IPS DF 6.9 (cell line): ENCODE measurements around the gene SNTB2.

Experiments used
- DNase-seq: peaks from one replicate; pipeline ENCODE4 v3.0.0-alpha.2; 2013; ENCODE audit warnings: low read depth, low spot score
- H3K27ac ChIP-seq: one replicate; pipeline ENCODE4 v1.5.1; 2013; ENCODE audit warnings: low read length, control low read depth
- H3K27me3 ChIP-seq: 2 replicates; pipeline ENCODE4 v1.6.1; 2013; ENCODE audit warnings: mild to moderate bottlenecking, low read length; ENCODE audit not compliant: control insufficient read depth, insufficient read depth
- H3K36me3 ChIP-seq: 2 replicates; pipeline ENCODE4 v1.6.1; 2013; ENCODE audit warnings: low read length; ENCODE audit not compliant: control insufficient read depth, insufficient read depth
- H3K4me1 ChIP-seq: 2 replicates; pipeline ENCODE4 v1.6.1; 2013; ENCODE audit warnings: low read length; ENCODE audit not compliant: control insufficient read depth, insufficient read depth
- H3K4me3 ChIP-seq: 2 replicates; pipeline ENCODE4 v1.5.1; 2013; ENCODE audit warnings: mild to moderate bottlenecking, low read length
- H3K9me3 ChIP-seq: 2 replicates; pipeline ENCODE4 v1.6.1; 2013; ENCODE audit warnings: low read length, inconsistent platforms; ENCODE audit not compliant: control insufficient read depth, insufficient read depth
- WGBS: extraction: QIAGEN DNeasy Blood & Tissue Kit; methylation state at CpG from one replicate; pipeline ENCODE4 v1.1.7; 2013; ENCODE audit warnings: mixed read lengths, missing lambda C conversion rate; ENCODE audit not compliant: insufficient read length, insufficient coverage; 5-methylcytosine and 5-hydroxymethylcytosine counted together

SNTB2 gene

DNA sequence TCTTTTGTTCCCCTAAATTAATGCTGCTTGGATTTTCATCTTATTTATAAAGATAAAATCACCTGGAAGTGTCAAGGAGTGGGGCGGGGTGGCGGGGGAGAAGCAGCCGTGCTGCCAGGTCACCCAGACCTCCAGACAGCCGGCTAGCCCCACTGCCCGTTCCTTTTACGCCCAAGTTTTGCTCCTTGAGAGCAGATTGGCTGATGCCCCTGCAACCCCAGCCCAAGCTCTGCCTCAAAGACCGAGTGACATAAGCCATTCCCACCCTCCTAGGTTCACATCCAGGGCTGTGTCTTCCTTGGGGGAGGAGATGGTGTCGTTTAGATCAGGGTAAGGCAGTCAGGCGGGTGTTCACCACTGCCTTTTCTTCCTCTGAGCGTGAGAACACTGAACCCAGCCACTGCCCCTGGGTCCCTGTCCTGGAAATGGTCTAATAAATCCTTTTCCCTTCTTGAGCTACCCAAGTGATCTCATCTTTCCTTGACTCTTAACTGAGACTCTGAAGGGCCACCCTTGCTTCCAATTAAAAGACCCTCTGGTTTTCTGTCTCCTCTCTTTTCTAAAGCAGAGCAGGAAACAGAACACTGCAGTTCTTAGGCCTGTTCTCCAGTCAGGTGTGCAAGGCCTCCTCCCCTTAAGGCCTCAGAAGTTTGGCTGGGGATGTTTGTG lies 137.8 kb downstream of the SNTB2 start:
- H3K9me3 ChIP-seq, result no peaks in the 10 kb centered on the region
- no peak overlapping the region for H3K27ac ChIP-seq
- WGBS, result no CpG with 5 or more reads among the region's 10 CpGs
- no peak for DNase-seq
- H3K36me3 ChIP-seq, result peaks cover 31% of the 10 kb centered on the region
- H3K4me1 ChIP-seq, result no peaks in the 10 kb centered on the region
- no peaks in the 10 kb centered on the region for H3K27me3 ChIP-seq
- H3K4me3 ChIP-seq, result no peak overlapping the region

DNA sequence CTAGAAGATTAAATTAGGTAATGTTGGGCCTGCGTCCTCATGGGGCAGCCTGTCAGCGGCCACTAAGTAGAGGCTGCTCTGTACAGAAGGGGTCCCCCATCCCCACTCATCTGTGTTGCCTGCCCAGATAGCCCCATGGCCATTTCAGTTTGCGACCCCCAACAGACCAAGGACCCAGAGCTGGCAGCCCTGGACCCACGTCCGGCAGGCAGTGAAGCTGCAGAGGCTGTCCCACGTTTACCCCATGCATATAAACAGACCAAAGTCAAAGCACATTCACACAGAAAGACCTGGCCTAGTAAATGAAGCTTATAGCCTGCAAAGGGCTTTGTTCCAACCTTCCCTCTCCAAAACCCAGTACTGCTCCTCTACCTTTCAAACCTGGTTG lies 138.8 kb downstream of the SNTB2 start:
- H3K4me3 ChIP-seq, result no peak overlapping the region
- H3K27me3 ChIP-seq, result no peaks in the 10 kb centered on the region
- no peaks in the 10 kb centered on the region for H3K9me3 ChIP-seq
- no peak overlapping the region for H3K27ac ChIP-seq
- no CpG with 5 or more reads among the region's 6 CpGs for WGBS
- no peaks in the 10 kb centered on the region for H3K4me1 ChIP-seq
- no peak for DNase-seq
- H3K36me3 ChIP-seq, result peaks cover 24% of the 10 kb centered on the region

- no peak for DNase-seq
- Histone ChIP-seq H3K27ac (no peak overlapping the region), H3K4me3 (no peak overlapping the region), H3K36me3 (peaks cover 18% of the 10 kb centered on the region), H3K9me3 (no peaks in the 10 kb centered on the region), H3K27me3 (no peaks in the 10 kb centered on the region), H3K4me1 (no peaks in the 10 kb centered on the region)
- no CpG with 5 or more reads among the region's 7 CpGs for WGBS
Measured at GRCh38 chr16:69326172-69326873, 139.4 kb downstream of the SNTB2 start.

DNA sequence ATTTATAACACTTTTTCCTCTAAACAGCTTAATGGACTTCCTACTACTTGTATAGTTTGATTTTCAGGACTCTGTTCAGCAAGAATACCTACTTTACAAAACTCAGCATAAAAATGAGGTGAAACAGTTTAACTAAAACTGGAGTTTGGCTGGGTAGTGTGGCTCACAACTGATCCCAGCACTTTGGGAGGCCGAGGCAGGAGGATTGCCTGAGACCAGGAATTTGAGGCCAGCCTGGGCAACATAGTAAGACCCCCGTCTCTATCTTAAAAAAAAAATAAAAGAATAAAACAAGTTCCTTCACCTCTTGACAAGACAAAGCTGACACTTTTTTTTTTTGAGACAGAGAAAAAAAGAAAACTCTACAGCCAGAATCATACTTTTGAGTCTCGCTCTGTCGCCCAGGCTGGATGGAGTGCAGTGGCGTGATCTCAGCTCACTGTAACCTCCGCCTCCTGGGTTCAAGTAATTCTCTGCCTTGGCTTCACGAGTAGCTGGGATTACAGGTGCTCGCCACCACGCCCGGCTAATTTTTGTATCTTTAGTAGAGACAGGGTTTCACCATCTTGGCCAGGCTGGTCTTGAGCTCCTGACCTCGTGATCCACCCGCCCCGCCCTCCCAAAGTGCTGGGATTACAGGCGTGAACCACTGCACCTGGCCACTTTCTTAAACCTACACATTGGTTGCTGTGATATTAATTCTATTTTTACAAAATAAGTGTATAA lies 140.8 kb downstream of the SNTB2 start:
- WGBS, result no CpG with 5 or more reads among the region's 14 CpGs
- Histone ChIP-seq H3K9me3 (no peaks in the 10 kb centered on the region), H3K36me3 (peaks cover 17% of the 10 kb centered on the region; the same call in 1 of the 2 replicates), H3K27ac (no peak overlapping the region), H3K27me3 (no peaks in the 10 kb centered on the region), H3K4me1 (no peaks in the 10 kb centered on the region), H3K4me3 (no peak overlapping the region)
- DNase-seq, result no peak

DNA sequence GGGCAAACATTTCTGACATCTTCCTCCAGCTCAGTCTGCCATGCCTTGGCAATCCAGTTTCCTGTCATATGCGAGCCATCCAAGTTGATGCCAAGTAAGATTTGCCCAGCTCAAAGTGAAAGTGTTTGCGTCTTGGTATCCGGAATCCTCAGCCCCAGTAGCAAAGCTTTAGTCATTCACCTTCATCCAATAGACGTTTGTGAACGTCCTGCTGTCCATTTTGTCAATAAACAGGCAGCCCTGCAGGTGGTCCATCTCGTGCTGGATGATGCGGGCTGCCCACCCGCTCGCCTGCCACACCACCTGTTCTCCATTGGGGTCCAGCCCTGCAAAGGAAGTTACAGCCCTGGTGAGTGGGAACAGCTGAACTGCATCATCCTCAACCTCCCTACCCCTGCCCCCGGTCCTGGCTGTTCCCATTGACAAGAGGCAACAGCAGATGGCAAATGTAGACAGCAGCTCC lies 141.9 kb downstream of the SNTB2 start:
- H3K27me3 ChIP-seq, result no peaks in the 10 kb centered on the region
- H3K4me3 ChIP-seq, result no peak overlapping the region; the same call in 1 of the 2 replicates
- H3K27ac ChIP-seq, result no peak overlapping the region
- no peak for DNase-seq
- no CpG with 5 or more reads among the region's 10 CpGs for WGBS
- H3K9me3 ChIP-seq, result no peaks in the 10 kb centered on the region
- no peaks in the 10 kb centered on the region for H3K4me1 ChIP-seq
- H3K36me3 ChIP-seq, result peaks cover 15% of the 10 kb centered on the region; the same call in 1 of the 2 replicates

GRCh38 chr16:69329369-69330285 lies 142.7 kb downstream of the SNTB2 start:
- peaks cover 21% of the 10 kb centered on the region for H3K36me3 ChIP-seq
- peak overlapping the region; percentile 79 for H3K4me3 ChIP-seq
- no peak overlapping the region for H3K27ac ChIP-seq
- no peak for DNase-seq
- H3K4me1 ChIP-seq, result no peaks in the 10 kb centered on the region
- H3K27me3 ChIP-seq, result no peaks in the 10 kb centered on the region
- H3K9me3 ChIP-seq, result no peaks in the 10 kb centered on the region
- WGBS, result no CpG with 5 or more reads among the region's 77 CpGs

DNA sequence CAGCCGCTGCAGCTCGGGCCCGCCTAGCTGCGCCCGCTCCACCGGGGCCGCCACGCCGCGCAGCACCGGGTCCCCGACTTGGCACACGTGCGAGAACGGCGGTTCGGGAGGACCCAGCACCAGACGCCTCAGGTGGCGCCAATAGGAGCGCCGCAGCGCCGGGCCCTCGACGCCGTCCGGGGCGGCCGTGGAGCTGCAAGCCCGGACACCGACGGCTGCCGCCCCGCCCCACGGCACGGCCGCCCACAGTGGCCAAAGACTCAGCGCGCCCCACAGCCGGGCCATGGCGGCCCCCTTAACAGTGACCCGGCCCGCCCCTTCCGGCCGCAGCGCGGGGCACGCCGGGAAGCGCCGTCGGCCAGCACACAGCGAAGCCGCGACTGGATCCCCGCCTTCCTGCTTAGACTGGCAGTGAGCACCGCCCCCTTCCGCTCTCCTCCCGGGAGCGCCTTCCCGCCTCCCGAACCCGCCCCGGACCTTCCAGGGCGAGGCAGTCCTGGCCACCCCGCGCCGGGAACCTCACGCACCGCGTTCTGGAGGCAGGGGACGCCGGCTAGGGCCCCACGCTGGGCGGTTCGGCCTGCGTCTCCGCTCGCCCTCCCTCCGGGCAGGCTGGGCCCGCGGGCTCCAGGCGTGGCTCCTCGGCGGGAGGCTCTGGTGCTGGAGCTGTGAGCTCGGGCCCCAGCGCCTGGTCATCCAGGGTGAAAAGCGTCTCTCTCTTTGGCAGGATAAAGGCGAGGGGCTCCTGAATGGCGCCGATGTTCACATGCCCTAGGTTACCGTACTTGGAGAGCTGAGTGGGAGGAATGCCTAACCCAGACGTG lies 143.5 kb downstream of the SNTB2 start, which contains the start of gene PDF:
PDF (minus strand) TSS at position 303 of the 824 bp plus-strand sequence; CDS start at position 285, 18 bp downstream.
- Histone ChIP-seq H3K27me3 (no peaks in the 10 kb centered on the region), H3K4me3 (peak within 1 kb of the TSS; percentile 79), H3K4me1 (no peaks in the 10 kb centered on the region), H3K27ac (no peak within 1 kb of the TSS), H3K9me3 (no peaks in the 10 kb centered on the region), H3K36me3 (peaks cover 28% of the 10 kb centered on the region)
- DNase-seq, result peak; percentile 78
- WGBS, result no CpG with 5 or more reads among the region's 93 CpGs

DNA sequence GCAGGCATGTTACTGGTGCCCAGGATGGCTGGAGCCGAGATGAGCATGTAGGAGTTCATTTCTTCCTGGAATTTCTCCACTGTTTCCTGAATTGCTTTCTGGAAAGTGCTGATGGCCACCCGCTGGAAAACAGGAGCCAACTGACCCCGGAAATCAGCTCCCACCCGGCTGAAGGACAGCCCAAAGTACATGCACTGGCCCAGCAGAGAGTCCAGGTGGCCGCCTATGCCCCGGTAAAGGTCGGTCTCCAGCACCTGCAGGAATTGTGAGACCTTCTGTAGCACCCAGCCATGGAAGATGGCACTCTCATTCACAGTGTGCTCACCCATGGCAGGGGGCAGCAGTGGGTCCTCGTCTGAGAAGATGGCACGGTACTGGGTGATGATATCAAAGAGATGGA lies 147.7 kb downstream of the SNTB2 start:
- H3K36me3 ChIP-seq, result peaks cover 20% of the 10 kb centered on the region
- H3K27me3 ChIP-seq, result no peaks in the 10 kb centered on the region
- no peak for DNase-seq
- no peaks in the 10 kb centered on the region for H3K9me3 ChIP-seq
- H3K4me3 ChIP-seq, result no peak overlapping the region
- no peak overlapping the region for H3K27ac ChIP-seq
- WGBS, result no CpG with 5 or more reads among the region's 9 CpGs
- H3K4me1 ChIP-seq, result no peaks in the 10 kb centered on the region; the same call in 1 of the 2 replicates

GRCh38 chr16:69338557-69339288 lies 151.8 kb downstream of the SNTB2 start:
- Histone ChIP-seq H3K4me1 (peaks cover 1% of the 10 kb centered on the region; the same call in 1 of the 2 replicates), H3K4me3 (peak overlapping the region; percentile 65), H3K27me3 (no peaks in the 10 kb centered on the region), H3K9me3 (no peaks in the 10 kb centered on the region), H3K36me3 (peaks cover 22% of the 10 kb centered on the region), H3K27ac (no peak overlapping the region)
- no peak for DNase-seq
- WGBS, result no CpG with 5 or more reads among the region's 46 CpGs
